D721Med (cell line): ENCODE measurements around the gene AP1S3.

Source experiments
- DNase-seq: peaks from one replicate; pipeline ENCODE4 v3.0.0; 2011; ENCODE audit warnings: low spot score; ENCODE audit not compliant: insufficient read length
- FAIRE-seq: peaks from 2 replicates; lab custom pipeline; 2011; peaks lifted over from hg19 to GRCh38; lab: Jason Lieb, UNC
- TF ChIP-seq, protein P1 (sequence below): IDR thresholded peaks from 2 replicates; pipeline ENCODE4 v1.5.1; 2012; ENCODE audit warnings: mild to moderate bottlenecking, control low read depth; ENCODE audit not compliant: insufficient read depth; ENCODE audit errors: missing control alignments

The AP1S3 gene

DNA sequence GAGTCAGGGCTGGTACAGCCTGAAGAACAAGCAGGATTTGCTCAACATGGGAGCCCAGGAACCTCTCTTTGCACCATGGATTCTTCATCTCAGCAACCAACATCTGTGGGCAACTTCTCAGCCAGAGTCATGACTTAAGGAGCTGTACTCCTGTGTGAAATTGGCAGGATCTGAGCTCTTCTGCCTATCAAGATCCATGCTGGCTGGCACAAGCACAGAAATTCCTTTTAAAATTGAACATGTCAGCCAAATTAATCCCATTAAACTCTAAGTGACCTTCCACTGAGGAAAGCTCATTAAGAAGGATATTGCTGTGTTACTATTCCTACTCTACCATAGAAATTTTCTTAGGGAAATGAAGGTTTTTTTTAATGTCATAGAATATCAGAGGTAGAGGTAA, 124.7 kb downstream of the AP1S3 start:
- TF ChIP-seq, protein P1, sequence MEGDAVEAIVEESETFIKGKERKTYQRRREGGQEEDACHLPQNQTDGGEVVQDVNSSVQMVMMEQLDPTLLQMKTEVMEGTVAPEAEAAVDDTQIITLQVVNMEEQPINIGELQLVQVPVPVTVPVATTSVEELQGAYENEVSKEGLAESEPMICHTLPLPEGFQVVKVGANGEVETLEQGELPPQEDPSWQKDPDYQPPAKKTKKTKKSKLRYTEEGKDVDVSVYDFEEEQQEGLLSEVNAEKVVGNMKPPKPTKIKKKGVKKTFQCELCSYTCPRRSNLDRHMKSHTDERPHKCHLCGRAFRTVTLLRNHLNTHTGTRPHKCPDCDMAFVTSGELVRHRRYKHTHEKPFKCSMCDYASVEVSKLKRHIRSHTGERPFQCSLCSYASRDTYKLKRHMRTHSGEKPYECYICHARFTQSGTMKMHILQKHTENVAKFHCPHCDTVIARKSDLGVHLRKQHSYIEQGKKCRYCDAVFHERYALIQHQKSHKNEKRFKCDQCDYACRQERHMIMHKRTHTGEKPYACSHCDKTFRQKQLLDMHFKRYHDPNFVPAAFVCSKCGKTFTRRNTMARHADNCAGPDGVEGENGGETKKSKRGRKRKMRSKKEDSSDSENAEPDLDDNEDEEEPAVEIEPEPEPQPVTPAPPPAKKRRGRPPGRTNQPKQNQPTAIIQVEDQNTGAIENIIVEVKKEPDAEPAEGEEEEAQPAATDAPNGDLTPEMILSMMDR: no peak
- FAIRE-seq: no peak
- DNase-seq: no peak

DNA sequence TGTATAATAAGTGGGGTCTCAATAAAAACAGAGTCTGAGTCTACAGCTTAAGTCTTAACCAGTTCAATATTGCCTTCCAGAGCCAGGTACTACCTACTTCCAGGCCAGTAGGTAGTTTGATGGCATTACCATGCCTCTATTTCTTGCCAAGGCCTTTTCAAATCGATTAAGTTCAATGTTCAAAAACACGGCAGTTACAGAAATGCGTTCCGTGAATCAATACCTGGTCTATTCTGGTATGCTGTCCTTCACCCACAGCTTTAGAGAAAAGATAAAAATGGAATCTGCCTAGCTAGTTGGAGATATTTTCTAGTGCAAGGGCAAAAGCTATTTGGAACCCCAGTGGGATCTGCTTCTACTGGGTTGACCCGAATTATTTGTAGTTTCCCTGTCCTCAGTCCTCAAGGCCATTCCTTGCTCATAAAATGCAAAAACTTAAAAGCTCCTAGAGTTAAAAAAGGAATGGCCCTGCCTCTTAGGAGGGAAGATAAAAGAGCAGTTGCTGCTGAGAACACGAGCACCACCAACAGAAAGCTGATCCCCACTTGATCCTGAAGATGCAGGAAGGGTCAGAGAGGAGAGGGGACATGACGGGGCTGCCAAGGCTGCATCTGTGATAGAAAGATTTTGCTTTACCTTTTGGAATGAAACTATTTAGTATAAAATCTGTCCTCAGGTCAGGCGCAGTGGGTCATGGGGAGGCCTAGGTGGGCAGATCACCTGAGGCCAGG, 125.6 kb downstream of the AP1S3 start:
- TF ChIP-seq, protein P1: no peak
- DNase-seq (no peak), FAIRE-seq (no peak)
